Tibial artery (tissue), 4 donors: ENCODE measurements around the gene PHF23.
A peak's percentile ranks its signal among the peaks of the same experiment; 100 is the strongest.

Experiments
- DNase-seq, 2 donors: peaks; one replicate each; pipeline ENCODE4 v3.0.0-alpha.2; 2019
- H3K27ac ChIP-seq, 2 donors: fragments of 200-600 bp; sonication (generic) in 1 of 2; 1 replicate in 1 of 2; 2 replicates in 1 of 2; pipeline ENCODE4 v1.5.1; 2018 to 2019; ENCODE audit warnings: mild to moderate bottlenecking in 1 of 2
- H3K27me3 ChIP-seq, 2 donors: fragments of 200-600 bp; sonication (generic) in 1 of 2; one replicate each; pipeline versions ENCODE4 v1.5.1 to v1.6.0; 2016 to 2019
- H3K36me3 ChIP-seq, 3 donors: fragments of 200-600 bp; sonication (generic) in 2 of 3; one replicate each; pipeline ENCODE4 v1.5.1; 2016 to 2019; ENCODE audit warnings: mild to moderate bottlenecking in 2 of 3
- H3K4me1 ChIP-seq, 4 donors: fragments of 200-600 bp; sonication (generic) in 2 of 4; 1 replicate in 3 of 4; 2 replicates in 1 of 4; pipeline ENCODE4 v1.5.1; 2016 to 2019
- H3K4me3 ChIP-seq, 2 donors: fragments of 200-600 bp; sonication (generic) in 1 of 2; 1 replicate in 1 of 2; 2 replicates in 1 of 2; pipeline ENCODE4 v1.5.1; 2018 to 2019; ENCODE audit warnings: mild to moderate bottlenecking in 2 of 2
- H3K9me3 ChIP-seq, 3 donors: fragments of 200-600 bp; sonication (generic) in 1 of 3; one replicate each; pipeline ENCODE4 v1.5.1; 2016 to 2019
- CTCF ChIP-seq, 2 experiments: fragments of 200-600 bp in 1 of 2; fragments of 450-650 bp in 1 of 2; IDR thresholded peaks; one replicate each; pipeline ENCODE4 v1.5.1; 2017 to 2019; ENCODE audit warnings: antibody characterized with exemption in 2 of 2, mild to moderate bottlenecking in 1 of 2, moderate library complexity in 1 of 2
- intact Hi-C: fragments of 100-400 bp; cut with DNase I; formaldehyde crosslinking; loops from one replicate; pipeline ENCODE4 v1.15.0; 2023; ENCODE audit warnings: low total_unique reads

The PHF23 gene

GRCh38 chr17:7222972-7223292, 16.3 kb downstream of the PHF23 start:
- Histone ChIP-seq H3K36me3 (peaks cover 32 to 70% (median 55%) of the 10 kb centered on the region in 3 donors), H3K9me3 (no peaks in the 10 kb centered on the region), H3K27ac (no peak overlapping the region), H3K27me3 (no peaks in the 10 kb centered on the region), H3K4me1 (peaks cover 0 to 32% (median 25%) of the 10 kb centered on the region in 4 donors), H3K4me3 (no peak overlapping the region)
- no peak for TF ChIP-seq CTCF (IDR thresholded peaks at IDR 0.05)
- DNase-seq, result no peak
- intact Hi-C loops, result no loop called here

GRCh38 chr17:7222093-7222971, 16.9 kb downstream of the PHF23 start:
- Histone ChIP-seq H3K4me1 (peaks cover 0 to 38% (median 25%) of the 10 kb centered on the region in 4 donors), H3K9me3 (no peaks in the 10 kb centered on the region), H3K36me3 (peaks cover 29 to 64% (median 49%) of the 10 kb centered on the region in 3 donors), H3K27me3 (peaks cover 0 to under 1% of the 10 kb centered on the region in 2 donors), H3K27ac (peak overlapping the region in 1 of 2 donors; percentile 92), H3K4me3 (no peak overlapping the region)
- DNase-seq, result no peak
- no peak for TF ChIP-seq CTCF (IDR thresholded peaks at IDR 0.05)
- intact Hi-C loops, result no loop called here

GRCh38 chr17:7221278-7222092, 17.8 kb downstream of the PHF23 start:
- Histone ChIP-seq H3K27me3 (peaks cover 0 to 9% of the 10 kb centered on the region in 2 donors), H3K4me3 (no peak overlapping the region), H3K9me3 (no peaks in the 10 kb centered on the region), H3K36me3 (peaks cover 21 to 56% (median 40%) of the 10 kb centered on the region in 3 donors), H3K27ac (peak overlapping the region in 1 of 2 donors; percentile 92), H3K4me1 (peaks cover 0 to 45% (median 30%) of the 10 kb centered on the region in 4 donors)
- intact Hi-C loops, result no loop called here
- TF ChIP-seq CTCF (IDR thresholded peaks at IDR 0.05), result no peak
- DNase-seq, result no peak

- intact Hi-C loops, result no loop called here
- TF ChIP-seq CTCF (IDR thresholded peaks at IDR 0.05), result peak; percentile 37 to 48
- no peaks in the 10 kb centered on the region for H3K9me3 ChIP-seq
- H3K36me3 ChIP-seq, result peaks cover 20 to 48% (median 33%) of the 10 kb centered on the region in 3 donors
- H3K4me3 ChIP-seq, result peak overlapping the region; percentile 75 to 99
- peak in 1 of 2 donors; percentile 54 for DNase-seq
- H3K27me3 ChIP-seq, result peaks cover 0 to 13% of the 10 kb centered on the region in 2 donors
- peaks cover 0 to 52% (median 37%) of the 10 kb centered on the region in 4 donors for H3K4me1 ChIP-seq
- H3K27ac ChIP-seq, result peak overlapping the region; percentile 92 to 98
Observed at GRCh38 chr17:7220593-7221277, 18.5 kb downstream of the PHF23 start.
